DMS53 (cell line): Measurements from ENCODE around the gene IFI16.
"Not testable (repeated sequence)": the region's sequence is repeated elsewhere in the genome, so short reads cannot be mapped to it uniquely, and the experiment has no call there.

Experiments used
- DNase-seq: peaks from one replicate; lab custom pipeline; 2025; lab: John Stamatoyannopoulos, UW

The IFI16 gene

DNA sequence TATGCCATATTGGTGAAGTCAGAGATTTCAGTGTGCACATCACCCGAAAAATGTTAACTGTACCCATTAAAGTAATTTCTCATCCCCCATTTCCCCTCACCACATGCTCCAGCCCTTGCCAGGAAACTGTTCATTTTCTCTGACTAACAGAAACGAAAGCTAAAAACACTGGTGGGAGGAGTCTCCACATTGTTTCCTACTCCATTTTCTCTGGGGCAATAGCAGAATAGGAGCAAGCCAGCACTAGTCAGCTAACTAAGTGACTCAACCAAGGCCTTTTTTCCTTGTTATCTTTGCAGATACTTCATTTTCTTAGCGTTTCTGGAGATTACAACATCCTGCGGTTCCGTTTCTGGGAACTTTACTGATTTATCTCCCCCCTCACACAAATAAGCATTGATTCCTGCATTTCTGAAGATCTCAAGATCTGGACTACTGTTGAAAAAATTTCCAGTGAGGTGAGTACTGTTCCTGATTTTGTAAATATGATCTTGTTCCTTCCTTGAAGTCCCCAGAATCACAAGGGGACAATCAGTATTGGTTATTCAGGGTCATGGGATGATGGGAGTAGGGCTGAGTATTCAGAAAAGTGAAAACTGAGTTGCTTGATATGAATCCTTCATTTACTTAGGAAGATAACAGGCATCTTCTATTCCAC is at the start of gene IFI16:
TSS of gene IFI16 (plus strand) at position 204 of the 658 bp plus-strand sequence. CDS start 4,774 bp downstream, outside the sequence.
- peak; percentile 22 for DNase-seq

DNA sequence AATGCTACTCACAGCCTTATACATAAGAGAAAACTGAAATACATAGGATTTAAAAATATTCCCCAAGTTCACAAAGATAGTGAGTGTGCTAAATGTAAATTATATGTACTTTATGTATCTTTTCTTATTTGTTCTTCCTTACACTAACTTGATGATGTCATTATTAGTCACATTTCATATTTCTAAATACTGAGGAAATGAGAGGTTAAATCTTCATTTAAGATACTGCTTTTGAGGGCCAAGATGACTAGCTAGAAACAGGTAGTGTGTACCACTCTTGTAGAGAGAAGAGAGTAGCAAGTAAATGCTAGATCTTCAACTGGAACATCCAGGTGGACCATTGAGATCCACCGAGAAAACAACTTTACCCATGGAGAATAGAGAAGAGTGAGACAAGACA is 48.5 kb upstream of the IFI16 start:
- no peak for DNase-seq

DNA sequence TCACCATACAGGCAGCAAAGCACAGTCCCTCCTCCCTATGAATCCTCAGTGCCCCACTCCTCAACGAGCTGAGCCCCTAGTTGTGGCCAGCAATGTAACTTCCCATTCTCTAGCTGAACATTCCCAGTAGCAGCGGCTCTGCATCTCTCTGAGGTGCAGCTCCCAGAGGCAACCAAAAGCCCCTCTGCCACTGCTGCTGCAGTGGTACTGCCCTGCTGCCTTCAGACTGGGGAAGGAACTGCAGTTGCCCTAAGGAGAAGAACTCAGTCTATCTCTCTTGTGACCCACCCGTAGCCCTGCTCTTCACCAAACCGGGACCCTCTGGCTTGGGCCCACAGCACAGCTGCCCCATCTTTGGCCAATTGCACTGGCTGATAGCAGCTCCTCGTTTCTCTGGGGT is 46.7 kb upstream of the IFI16 start:
- DNase-seq = no peak

DNA sequence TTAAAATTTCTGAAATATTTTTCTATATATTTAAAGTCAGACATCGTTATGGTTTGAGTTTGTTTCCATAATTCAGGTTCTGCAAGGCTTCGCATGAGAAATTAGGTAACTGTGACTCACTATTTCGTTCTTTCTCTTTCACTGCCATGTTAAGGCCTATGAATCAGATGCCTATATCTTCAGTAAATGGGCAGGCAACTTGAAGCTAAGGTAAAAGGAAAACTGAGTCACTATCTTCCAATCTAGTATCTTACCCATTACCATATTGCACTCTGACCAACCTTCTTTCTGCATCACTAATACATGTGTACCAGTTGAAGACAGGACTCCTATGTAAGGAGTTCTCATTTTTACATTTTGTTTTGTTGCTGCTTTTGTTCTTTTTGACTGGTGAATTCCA is 40.5 kb upstream of the IFI16 start:
- no peak for DNase-seq

DNA sequence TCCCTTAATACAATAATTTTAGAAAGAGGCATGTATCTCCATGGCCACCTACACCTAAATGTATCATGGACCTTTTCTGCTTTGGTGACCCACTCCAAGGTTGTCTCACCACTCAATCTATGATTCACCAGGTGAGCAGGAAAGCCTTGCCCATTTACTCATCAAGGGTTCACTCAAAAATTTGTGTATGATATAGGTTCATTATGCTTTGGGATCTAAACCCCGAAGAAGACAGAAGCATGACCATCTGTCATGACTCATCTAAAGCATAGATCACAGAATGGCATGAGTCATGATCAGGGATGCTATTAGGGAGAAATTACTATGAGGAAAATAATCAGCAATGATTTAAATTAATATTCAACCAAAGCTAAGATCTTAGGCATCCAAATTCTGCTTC is 39.9 kb upstream of the IFI16 start:
- DNase-seq = peak; percentile 65

DNA sequence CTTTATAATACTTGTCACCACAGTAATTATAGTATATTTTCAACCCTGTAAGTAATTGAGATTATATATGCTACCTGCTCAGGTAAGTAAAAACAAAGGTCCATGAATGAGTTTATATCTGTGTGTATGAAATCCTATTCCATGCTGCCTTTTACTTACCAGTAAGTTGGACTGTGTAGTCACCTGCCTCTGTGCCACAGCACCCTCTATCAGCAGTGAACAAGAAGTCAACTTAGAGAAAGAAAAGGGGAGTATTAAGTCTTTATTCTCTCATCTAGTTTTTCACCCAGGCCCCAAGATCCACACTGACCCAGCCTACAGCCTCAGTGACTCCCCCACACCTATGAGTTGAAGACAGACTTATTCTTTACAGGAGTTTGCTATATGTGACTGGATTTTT is 36.9 kb upstream of the IFI16 start:
- peak; percentile 74 for DNase-seq

DNA sequence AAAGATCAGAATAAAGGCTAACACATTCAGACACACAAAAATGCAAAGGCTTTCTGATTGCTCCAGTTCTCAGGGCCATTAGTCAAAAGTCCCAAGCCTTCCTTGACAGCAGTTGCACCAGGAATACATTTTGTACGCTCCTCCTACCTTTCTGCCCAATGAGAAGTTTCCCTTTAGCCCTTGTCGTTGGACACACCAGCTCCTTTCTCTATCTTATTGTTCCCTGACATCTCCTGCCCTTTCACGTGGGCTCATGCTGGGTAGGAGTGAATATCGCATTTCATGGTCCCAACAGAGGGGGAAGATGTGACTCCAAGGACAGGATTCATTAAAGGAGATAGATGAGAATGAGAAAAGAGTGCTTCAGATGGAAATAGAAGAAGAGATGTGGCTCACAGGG is 33.5 kb upstream of the IFI16 start:
- no peak for DNase-seq

DNA sequence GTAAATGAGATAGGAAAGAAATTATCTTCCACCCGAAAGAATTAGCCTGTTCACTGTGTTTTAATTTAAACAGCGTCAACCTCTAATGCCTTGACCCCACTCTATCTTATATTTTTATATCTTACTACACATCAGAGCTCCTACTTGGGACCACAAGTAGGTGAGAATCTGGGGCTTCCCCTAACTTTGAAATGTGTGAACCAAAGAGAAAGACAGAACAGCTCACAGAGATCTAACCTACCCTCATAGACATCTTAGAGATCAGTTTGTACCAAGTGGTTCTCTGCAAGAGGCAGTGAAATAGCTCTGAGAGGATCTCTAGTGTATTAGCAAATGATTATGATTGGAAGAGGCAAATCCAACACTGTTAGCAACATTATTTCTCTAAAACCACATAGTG is 31.0 kb upstream of the IFI16 start:
- DNase-seq = no peak

DNA sequence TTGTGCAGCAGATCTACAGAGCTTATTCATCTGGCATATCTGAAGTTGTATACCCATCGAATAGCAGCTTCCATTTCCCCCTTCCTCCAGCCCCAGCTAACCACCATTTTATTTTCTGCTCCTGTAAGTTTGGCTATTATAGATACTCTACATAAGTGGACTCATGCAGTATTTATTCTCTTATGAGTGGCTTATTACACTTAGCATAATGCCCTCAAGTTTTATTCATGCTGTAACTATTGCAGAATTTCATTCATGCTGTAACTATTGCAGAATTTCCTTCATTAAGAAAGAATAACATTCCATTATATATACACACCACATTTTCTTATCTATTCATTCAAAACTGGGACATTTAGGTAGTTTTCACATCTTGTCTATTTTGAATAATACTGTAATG is 30.5 kb upstream of the IFI16 start:
- no peak for DNase-seq

DNA sequence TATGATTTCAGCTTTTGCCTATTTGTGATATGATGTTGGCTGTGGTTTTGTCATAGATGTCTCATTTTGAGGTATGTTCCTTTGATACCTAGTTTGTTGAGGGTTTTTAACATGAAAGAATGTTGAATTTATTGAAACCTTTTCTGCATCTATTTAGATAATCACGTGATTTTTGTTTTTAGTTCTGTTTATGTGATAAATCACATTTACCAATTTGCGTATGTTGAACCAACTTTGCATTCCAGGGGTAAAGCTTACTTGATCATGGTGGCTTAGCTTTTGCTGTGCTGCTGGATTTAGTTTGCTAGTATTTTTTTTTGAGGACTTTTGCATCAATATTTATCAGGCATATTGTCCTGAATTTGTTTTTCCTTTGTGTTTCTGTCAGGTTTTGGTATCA is 26.5 kb upstream of the IFI16 start:
- DNase-seq = no peak

DNA sequence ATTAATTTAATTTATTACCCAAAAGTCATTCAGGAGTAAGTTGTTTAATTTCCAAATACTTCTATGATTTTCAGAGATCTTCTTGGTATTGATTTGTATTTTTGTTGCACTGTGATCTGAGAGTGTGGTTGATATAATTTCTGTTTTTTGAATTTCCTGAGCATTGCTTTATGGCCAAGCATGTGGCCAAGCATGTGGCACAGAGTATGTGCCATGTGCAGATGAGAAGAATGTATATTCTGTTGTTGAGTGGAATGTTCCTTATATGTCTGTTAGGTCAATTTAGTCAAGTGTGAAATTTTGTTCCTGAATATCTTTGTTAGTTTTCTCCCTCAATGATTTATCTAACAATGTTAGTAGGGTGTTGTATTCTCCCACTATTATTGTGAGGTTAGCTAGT is 25.3 kb upstream of the IFI16 start:
- no peak for DNase-seq

DNA sequence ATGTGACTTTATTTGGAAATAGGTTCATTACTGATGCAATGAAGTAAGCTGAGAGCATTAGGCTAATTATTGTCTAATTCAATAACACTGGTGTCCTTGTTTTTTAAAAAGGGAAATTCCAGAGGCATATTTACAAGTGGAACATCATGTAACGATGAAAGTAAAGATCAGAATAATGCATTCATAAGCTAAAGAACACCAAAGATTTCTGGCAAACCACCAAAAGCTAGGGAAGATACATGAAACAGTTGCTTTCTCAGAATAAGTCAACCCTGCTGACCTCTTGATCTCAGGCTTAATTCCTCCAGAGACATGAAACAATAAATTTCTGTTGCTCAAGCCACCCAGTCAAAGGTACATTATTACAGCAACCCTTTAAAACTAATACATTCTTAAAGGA is 20.3 kb upstream of the IFI16 start:
- no peak for DNase-seq

DNA sequence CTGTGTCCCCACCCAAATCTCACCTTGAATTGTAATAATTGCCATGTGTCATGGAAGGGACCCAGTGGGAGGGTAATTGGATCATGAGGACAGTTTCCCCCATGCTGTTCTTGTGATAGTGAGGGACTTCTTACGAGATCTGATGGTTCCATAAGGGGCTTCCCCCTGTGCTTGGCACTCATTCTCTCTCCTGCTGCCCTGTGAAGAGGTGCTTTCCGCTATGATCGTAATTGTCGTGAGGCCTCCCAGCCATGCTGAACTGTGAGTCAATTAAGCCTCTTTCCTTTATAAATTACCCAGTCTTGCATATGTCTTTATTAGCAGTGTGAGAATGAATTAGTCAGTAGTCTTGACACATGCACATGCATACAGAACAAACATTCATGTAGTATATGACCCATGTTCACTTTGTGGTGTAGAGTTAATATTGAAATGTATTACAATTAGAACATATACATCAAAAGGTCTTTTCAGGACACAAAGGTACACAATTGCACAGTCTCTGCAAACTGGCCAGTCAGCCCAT is 16.9 kb upstream of the IFI16 start:
- DNase-seq = no peak

DNA sequence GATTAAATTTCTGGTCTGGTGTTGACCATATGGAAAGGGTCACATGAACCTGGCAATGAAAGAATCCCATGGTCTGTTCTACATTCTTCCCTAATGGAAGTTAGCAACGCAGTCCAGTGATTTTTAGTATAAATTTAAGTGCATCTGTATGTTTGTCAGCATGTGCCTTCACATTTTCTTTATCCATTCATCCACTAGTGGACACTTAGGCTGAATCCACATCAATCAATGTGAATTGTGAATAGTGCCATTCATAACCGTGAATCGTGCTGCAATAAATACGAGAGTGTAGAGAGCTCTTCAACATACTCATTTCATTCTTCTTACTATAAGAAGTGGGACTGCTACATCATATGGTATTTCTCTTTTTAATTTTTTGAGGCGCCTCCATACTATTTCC is 12.7 kb upstream of the IFI16 start:
- no peak for DNase-seq

DNA sequence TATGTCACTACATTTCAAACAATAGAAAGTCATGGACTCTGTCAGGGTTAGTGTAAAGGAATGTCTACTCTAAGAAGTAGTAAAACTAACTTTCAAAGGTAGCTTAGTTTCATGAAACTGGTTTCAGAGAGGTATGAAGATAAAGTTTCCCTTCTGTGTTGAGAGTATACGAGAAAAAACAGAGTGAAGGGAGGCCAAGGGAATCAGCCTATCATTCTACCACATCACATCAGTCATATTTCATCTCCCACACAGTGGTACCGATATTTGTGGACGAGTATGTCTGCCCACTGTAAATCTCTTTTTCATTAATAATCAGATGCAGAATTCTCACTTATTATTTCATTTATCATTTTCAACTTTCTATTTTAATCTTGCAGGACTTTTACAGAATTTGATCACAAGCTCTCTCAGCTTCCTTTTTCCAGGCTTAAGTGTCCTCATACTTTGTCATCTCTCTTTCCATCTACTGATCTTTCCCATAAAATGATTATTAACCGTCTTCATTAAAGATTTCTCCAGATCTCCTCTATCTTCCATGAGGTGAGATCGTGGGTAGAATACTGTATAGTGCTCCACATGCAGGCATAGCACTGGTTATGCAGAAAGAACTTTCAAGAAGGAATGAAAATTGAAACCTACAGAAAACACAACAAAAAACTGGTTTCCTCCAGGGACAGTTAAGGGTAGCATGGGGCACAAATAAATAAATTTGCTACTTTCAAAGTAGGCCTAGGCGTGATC is 11.5 kb upstream of the IFI16 start:
- DNase-seq = no peak

DNA sequence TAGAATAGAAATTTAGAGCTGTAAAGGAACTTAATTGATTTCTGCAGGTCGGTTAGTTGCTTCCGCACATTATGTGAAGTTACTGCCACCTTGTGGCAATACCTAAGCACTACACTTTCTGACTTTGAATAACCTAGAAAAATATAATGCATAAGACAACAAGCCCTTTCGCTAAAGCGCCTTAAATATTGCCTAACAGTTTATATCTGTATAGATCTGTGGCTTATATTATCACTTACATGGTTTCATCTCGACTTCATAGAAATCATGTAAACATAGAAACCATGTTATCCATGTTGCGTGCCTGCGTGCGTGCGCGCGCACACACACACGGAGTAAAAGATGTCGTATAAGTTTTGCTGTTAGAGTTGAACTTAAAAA is 10.9 kb upstream of the IFI16 start:
- peak; percentile 79 for DNase-seq

DNA sequence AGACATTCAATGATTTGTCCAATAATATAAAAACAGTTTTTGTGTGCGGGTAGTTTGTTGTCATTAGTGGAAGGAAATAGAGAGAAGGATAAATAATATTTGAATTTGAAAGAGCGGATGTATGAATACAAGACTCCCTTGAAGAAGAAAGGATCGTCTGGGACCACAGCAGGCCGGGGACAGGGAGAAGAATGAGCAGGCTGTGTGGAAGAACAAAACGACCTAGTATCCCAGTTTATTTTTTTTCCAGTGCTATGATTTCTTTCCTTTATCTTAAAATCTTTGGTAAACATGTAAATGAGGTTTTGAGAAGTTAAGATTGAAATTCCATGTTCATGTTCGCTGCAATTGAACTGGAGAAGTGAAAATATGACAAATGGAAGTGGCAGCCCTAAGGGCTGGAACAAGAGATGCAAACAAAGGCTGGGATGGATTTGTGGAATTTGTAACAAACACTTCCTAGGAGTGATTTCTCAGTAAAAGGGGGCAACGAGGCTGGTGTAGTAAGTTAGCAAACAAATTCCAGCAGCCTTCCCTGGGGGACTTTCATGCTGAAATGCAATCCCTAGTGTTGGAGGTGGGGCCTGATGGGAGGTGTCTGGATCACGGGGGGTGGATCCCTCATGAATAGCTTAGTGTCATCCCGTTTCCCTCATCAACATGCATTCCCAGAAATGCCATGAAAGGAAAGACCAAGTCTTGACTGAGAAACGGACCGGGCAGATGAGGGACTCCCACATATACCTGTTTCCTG is 10.2 kb upstream of the IFI16 start:
- no peak for DNase-seq

DNA sequence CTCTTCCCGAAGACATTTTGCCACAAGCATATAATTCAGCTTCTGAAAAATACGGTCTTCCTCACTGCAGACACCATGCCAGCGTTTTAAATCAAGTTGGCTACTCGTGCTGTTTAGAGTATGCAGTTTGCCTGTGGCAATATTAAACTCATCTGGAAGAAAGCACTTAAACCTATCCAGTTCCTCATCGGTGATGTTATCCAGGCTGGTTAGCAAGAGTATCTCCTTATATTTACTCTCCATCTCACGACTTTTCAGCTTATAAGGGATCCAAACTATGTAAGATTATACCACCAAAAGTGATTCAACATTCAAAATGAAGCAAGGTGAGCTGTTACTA is 9.7 kb upstream of the IFI16 start:
- no peak for DNase-seq

DNA sequence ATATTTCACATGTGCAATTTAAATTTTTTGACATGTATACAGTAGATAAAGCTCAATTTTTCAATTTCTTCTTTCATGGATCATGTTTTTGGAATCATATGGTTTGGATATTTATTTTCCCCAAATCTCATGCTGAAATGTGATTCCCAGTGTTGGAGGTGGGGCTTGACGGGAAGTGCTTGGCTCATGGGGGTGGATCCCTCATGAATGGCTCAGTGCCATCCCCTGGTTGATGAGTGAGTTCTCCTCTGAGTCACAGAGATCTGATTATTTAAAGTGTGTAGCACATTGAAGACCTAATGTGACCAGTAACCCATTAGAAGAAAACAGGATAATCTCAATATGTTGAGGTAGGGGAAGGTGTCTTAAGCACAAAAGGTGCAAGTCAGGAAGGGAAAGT is 9.1 kb upstream of the IFI16 start:
- DNase-seq = peak; percentile 31

DNA sequence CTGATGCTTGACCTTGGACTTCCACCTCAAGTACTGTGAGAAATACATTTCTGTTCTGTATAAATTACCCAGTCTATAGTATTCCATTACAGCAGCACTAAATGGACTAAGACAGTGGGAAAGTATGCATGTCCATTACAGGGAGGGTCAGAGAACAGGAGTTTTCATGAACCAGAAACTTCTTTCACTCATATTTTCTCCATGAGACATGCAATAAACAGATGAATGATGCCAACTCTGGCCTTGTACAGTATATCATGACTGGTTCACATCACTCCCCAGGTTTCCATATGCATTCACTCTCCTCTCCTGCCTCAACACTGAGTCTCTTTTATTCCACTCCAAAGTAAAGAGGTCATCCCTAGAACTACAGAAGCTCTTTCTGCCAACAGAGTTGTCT is 4.5 kb upstream of the IFI16 start:
- no peak for DNase-seq

DNA sequence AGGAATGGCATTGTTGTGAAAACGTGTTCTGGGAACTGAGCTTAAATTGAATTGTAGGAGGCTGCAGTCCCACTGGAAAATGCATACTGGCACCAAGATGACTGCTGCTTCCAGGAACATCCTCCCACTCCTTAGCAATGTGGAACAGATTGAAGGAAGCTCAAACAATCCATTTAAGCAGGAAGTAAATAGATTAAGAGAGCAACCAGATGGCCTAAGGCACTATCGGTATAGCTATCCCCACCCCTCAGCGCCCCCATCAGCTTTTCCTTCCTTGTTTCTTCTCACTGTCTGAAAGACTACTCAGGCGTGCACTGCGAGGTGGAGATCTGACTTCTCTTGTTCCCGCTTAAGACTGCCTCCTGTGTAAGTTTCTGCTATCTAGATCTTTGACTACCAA is 4.0 kb upstream of the IFI16 start:
- no peak for DNase-seq

DNA sequence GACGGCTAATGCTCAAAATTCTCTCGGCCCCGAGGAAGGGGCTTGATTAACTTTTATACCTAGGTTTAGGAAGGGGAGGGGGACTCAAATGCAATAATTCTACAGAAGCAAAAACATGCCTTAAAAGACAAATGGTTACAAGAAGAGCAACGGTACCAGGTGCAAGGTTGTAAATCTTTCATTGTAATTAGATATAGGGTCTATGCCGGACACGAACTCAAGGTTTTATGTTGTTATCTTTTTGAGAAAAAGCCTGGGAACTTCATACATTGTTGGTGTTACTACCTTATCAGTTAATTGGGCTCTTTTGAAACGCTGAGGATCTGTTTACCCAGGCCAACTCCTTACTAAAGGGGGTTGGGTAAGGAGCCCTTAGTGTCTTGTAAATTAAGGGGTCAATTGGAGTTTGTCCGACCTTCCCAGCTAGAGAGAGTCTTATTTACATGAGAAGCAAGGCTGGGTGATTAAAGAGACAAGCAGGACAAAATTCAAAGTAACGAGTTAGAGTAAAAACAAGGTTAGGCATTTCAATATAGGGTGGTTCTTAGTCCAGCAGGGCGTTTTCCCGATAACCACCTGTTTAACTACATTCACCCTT is 3.4 kb upstream of the IFI16 start:
- DNase-seq = not testable (repeated sequence)

DNA sequence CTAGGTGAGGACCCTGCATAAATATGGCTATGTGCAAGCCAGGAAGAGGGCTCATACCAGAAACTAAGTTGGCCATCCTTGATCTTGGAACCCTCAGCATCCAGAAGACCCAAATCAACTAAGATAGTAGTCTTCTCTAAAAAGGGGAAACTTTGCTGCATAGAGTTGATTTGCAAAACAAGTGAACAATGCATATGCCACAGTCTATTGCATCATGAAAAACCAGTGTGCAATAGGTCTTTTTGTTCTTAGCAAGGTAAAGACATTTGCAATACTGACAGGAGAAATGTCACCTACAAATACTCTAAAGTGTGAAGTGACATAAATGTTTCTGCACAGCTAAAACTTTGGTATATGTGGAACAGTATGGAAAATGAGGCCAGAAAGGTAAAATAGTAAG is 2.0 kb upstream of the IFI16 start:
- DNase-seq = no peak
